Renal pelvis (tissue), 4 donors: ENCODE results near the gene ARAP1. TPM values are rescaled to one million over a fixed set of nuclear protein-coding genes. Genes with fewer than 3 reads are reported as not detected.

Source experiments
- DNase-seq: peaks from one replicate; pipeline ENCODE4 v3.0.0-alpha.2; 2013
- polyA plus RNA-seq, 3 donors: library from polyadenylated mRNA; unstranded; fragments of 120-200 nt; gene quantifications; one replicate each; pipeline ENCODE4 v1.2.1, GENCODE V29; 2013; ENCODE audit not compliant: insufficient read length in 3 of 3

ARAP1 gene
- polyA plus RNA-seq, 3 donors: 77.6 to 82.1 (median 82.0) TPM

DNA sequence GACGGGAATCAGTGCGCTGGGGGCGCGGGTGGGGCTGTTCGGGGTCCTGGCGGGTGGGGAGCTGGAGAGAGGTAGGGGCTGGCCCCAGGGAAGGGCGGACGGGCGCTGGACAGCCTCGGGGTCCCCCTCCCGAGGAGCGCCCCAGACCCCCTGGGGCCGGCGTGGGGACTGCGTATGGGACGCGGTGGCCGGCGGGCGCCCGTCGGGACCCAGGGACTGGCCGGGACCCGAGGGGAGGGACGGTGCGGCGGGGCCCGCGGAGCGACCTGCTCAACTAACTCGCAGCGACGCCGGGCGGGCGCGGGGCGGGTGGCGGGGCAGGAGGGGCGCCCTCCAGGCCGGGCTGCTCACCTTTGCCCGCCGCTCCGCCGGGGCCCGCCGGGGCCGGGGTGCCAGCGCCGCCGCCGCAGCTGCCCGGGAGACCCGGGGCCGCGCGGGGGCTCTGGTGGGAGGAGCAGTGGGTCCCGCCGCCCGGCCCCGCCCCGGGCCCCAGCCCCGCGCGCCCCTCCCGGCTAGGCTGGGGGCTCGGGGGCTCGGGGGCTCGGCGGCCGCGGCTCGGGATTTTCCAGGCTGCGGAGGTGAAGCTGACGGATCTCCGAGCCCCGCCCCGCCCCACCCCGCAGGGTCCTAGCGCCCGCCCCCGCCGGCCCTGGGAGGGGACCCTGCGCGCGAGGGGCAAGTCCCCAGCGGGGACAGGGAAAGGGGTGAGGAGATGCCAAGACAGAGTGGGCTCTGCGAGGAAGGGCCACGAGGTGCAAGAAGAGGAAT, 29.3 kb upstream of the ARAP1 start:
- no peak for DNase-seq

GRCh38 chr11:72781063-72781312, 28.8 kb upstream of the ARAP1 start:
- DNase-seq: no peak

DNA sequence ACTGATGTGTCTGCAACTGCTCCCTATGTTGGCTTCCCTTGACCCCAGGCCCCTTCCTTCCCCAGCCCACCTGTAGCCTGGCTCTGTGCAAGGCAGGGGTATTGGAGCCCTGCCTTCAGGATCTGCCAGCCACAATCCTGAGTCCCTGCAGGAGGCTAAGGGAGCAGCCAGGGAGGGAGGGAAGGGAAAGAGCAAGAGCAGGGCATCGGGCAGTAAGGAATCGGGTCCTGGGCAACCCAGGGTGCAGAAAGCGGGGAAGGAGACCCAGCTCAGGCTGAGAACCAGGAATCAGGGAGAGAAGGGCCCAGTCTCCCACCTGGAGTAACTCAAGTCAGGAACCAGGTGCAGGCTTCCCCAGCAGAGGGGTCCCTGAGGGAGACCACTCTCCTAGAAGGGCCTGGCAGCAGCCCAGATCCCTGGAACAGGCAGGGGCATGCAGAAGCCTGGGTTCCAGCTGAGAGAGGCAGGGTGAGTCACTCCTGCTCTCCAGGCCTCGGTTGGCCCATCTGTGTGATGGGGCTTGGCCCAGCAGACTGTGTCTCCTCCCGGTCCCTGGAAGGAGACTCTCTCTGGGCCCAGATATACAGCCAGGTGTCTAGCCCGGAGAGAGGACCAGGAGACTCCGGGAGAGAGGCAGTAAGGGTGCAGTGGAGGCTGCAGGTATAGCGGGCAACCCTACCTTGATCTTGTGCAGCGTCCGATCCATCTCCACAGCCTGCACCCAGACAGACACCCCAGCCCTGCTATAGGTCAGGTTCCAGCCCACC, 28.3 kb upstream of the ARAP1 start:
- no peak for DNase-seq

DNA sequence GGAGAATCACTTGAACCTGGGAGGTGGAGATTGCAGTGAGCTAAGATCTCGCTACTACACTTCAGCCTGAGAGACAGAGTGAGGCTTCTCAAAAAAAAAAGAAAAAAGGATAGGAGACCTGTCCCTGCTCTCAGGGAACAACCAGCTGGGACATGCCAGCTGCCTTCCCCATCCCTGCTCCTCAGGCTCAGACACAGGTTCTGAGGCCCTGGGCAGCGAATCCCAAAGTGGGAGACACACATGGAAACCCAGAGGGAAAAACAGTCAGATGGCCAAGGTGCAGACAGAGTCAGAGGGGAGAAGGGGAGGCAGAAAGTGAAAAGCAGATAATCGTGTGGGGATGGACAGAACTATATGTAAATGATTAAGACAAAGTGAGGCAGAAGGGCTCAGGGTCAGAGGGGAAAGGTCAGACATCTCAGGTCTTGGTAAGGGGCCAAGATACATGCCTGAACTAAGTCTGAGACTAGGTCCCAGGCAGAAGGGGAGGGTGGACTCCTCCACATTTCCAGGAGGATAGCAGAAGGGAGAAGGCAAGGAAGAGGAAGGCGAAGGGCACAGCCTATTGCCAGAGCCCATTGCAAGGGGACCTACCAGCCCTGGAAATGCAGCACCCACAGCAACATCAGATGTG, 27.4 kb upstream of the ARAP1 start:
- DNase-seq: no peak

- peak; percentile 61 for DNase-seq
Measured at GRCh38 chr11:72778535-72779494, 26.6 kb upstream of the ARAP1 start.

- no peak for DNase-seq
Measured at GRCh38 chr11:72777755-72778278, 25.6 kb upstream of the ARAP1 start.

DNA sequence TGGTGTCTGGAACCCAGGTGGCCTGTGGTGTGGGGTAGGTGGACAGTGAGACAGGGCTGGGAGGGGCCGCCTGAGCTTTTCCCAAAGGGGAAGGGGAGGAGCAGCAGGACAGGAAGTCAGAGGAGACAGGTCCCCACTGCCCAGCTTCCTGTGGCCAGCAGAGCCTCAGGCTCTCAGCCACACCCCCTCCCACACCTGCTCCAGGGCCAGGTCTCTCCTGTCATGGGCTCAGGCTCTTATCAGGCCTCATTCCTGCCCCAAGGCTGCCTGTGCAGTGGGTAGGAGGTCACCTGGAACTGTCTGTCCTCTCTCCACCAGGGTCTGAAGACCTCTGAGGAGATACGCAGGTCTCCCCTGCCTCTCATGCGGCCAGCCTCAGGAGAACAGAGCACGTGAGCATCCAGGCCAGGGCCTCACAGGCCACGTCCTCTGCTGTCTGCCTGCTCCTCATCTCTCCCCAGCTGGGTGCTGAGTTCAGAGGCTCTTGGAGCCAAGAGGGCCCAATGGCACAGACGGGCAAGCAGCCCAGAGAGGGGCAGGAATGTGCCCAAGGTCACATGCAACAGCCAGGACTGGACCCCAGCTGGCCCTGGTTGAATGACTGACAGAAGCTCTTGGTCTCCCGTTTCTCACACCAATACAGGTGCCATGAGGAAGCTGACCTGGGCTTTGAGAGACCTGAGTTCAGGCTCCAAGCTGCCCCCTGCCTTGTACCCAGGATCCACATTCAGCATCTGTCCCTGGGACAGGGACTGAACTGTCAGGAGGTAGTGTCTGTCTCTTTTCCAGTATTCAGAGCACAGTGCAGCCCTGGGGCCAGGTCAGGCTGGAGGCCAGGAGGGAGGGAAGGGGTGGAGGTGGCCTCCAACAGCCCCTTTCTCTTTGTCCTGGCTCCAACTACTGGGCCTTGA, 24.9 kb upstream of the ARAP1 start:
- no peak for DNase-seq

GRCh38 chr11:72776117-72776843, 24.1 kb upstream of the ARAP1 start:
- no peak for DNase-seq

GRCh38 chr11:72775288-72776110, 23.3 kb upstream of the ARAP1 start:
- DNase-seq: no peak

DNA sequence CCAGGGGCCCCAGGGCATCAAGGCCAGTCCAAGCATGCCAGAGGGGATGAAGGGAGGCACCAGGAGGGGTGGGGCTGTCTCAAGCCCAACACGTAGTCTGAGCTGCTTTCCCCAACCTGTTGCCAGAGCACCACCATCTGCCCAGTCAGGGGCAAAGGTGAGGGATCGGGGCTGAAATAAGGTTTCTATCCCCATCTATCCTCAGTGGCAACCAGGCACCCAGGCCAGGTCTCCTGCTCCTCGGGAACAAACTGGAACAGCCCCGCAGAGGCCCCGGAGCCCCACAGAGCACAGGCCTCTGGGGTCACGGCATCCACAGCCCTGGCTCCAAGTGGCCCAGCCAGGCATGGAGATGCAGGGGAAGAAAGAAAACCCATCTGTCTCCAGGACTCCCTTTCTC, 22.3 kb upstream of the ARAP1 start:
- no peak for DNase-seq

GRCh38 chr11:72773696-72774095, 21.5 kb upstream of the ARAP1 start:
- DNase-seq: no peak

GRCh38 chr11:72773291-72773690, 21.1 kb upstream of the ARAP1 start:
- no peak for DNase-seq

DNA sequence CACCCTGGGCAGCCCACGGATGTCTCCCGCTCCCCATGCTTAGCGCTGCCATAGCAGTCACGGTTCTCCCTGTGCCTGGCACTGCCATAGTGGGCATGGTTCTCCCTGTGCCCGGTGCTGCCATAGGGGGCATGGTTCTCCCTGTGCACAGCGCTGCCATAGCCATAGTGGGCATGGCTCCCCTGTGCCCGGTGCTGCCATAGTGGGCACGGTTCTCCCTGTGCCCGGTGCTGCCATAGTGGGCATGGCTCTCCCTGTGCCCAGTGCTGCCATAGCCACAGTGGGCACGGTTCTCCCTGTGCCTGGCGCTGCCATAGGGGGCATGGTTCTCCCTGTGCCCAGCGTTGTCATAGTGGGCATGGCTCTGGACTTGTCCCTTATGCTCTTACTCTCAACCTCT, 19.9 kb upstream of the ARAP1 start:
- DNase-seq: no peak

- no peak for DNase-seq
Measured at GRCh38 chr11:72771507-72771906, 19.3 kb upstream of the ARAP1 start.

DNA sequence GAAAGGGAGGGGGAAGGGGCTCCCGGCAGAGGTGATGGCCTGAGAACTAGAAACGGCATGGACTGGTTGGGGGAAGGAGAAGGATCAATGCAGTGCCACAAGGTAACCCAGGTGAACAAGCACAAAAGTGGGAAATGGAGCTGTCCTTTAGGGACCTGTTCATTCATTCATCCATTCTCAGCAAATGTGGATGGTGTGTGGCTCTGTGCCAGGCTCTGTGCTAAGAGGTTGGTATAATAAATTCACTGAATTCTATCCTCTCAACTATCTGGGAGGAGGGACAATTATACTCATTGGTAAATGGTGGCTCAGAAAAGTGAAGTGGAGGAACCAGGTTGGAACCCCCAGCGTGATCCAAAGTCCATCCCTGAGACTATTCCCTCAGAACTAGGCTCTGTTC, 18.6 kb upstream of the ARAP1 start:
- no peak for DNase-seq

- no peak for DNase-seq
Measured at GRCh38 chr11:72769680-72770079, 17.5 kb upstream of the ARAP1 start.

DNA sequence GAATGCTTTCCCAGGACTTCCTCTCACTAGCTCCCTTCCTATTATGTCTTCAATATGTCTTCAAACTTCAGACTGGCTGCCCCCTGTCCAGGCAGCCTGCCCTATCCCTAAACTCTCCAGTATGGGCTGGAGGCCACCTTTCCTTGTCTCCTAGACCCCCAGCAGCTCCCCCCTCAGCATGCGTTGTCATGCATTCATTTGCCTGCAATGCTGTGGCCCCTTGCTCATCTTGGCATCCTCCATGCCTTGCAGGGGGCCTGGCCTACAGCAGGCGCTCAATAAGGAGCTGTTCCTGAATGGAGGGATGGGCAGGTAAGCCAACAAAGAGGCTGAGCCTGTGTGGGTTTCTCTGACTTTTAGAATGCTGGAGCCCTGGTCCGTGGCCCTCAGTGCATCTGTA, 16.4 kb upstream of the ARAP1 start:
- DNase-seq: no peak

DNA sequence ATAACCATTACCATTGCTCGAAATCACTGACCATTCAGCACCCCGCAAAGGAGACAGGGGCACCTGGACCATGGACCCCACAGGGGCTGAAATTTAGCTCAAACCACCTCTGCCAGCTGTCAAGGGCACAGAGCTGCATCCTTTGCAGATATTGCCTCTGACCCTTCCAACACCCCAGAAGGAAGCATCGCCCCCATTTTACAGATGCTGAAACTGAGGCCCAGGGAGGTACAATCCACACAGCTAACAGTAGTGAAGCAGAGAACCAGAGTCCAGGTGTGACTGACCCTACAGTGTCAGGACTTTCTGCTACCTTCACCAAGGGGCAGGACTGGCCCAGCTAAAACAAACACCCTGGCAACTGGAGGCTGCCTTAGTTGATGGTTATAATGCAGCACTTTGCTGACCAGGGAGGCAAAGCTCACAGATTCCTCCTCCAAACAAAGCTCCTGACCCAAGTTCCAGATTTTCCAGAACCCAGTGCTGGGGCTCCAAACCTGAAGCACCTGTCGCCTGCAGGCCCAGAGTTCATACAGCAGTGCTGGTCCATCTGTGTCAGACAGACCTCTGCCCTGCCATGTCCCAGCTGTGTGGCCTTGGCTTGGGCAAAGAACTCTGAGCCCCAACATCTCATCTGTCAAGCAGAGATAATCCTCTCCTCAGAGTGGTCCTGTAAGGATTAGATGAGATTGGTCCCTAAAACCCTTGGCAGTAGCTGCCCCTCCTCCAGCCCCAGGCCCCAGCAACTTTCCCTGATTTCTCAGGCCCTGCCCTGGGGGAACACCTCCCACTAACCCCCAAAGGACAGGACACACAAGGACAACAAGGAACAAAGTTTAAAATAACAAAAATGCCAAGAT, 15.2 kb upstream of the ARAP1 start:
- no peak for DNase-seq
